ENCODE data around the gene LEF1. TPM values are rescaled to one million over a fixed set of nuclear protein-coding genes. Genes with fewer than 3 reads are reported as not detected.

Gene LEF1
- total and polyA plus RNA-seq, 2 donors (not counting 1 experiment from before 2014, with no cell fraction given), result 2.4 to 5.1 TPM

DNA sequence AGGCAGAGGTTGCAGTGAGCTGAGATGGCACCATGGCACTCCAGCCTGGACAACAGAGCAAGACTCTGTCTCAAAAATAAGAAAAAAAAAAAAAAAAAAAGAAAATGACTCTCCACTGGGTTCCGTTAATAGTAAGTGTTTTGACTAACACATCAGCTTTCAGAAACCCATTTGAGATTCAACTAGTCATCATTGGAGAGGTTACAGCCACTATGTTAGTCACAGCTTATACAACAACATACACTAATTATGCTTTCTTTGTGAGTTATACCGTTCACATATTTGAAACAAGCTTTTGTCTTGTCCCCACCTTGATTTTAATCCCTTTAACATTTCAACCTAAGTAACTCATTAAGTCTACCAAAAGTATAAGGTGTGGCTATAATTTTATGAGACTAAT, 130.8 kb downstream of the LEF1 start:
- no peak overlapping the region for H3K27ac ChIP-seq (ENCODE audit: low read length in 2 of 2)
- intact Hi-C loops (cut with micrococcal nuclease), result no loop called here
- DNase-seq, result no peak
- no peak overlapping the region for H3K4me2 ChIP-seq (replicated peaks; ENCODE audit: low read depth, low read length, poor library complexity, severe bottlenecking)
- TF ChIP-seq, protein P1, sequence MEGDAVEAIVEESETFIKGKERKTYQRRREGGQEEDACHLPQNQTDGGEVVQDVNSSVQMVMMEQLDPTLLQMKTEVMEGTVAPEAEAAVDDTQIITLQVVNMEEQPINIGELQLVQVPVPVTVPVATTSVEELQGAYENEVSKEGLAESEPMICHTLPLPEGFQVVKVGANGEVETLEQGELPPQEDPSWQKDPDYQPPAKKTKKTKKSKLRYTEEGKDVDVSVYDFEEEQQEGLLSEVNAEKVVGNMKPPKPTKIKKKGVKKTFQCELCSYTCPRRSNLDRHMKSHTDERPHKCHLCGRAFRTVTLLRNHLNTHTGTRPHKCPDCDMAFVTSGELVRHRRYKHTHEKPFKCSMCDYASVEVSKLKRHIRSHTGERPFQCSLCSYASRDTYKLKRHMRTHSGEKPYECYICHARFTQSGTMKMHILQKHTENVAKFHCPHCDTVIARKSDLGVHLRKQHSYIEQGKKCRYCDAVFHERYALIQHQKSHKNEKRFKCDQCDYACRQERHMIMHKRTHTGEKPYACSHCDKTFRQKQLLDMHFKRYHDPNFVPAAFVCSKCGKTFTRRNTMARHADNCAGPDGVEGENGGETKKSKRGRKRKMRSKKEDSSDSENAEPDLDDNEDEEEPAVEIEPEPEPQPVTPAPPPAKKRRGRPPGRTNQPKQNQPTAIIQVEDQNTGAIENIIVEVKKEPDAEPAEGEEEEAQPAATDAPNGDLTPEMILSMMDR (IDR thresholded peaks at IDR 0.05), result no peak
- TF ChIP-seq EZH2 (IDR thresholded peaks at IDR 0.05; ENCODE audit: borderline replicate concordance, insufficient read depth, low read depth, low read length, poor library complexity, severe bottlenecking), result no peak
- Mint-ChIP-seq H3K27ac (no peak overlapping the region), H3K4me3 (no peak overlapping the region), H3K4me1 (peaks cover 10% of the 10 kb centered on the region), H3K27me3 (no peaks in the 10 kb centered on the region), H3K9me3 (ENCODE audit: insufficient read depth) (no peaks in the 10 kb centered on the region)
- H4K20me1 ChIP-seq (ENCODE audit: control insufficient read depth, insufficient read depth, low read length, poor library complexity, severe bottlenecking), result no peaks in the 10 kb centered on the region
- no peaks in the 10 kb centered on the region for H3K9me3 ChIP-seq (ENCODE audit: control extremely low read depth in 1 of 3, control insufficient read depth in 2 of 3, insufficient read depth in 1 of 3, low read length in 2 of 3)
- no peaks in the 10 kb centered on the region for H3K27me3 ChIP-seq (replicated peaks in 1 of 4; ENCODE audit: control extremely low read depth in 1 of 4, control insufficient read depth in 3 of 4, insufficient read depth in 4 of 4, low read length in 3 of 4)
- H3K4me1 ChIP-seq (ENCODE audit: control insufficient read depth in 2 of 2, insufficient read depth in 2 of 2, low read length in 2 of 2), result peaks cover 0 to 13% of the 10 kb centered on the region in 2 donors
- no peaks in the 10 kb centered on the region for H3K79me2 ChIP-seq (ENCODE audit: control insufficient read depth, insufficient read depth, low read length)
- no peak overlapping the region for H3K4me3 ChIP-seq (ENCODE audit: control extremely low read depth in 1 of 5, extremely low read depth in 1 of 5, insufficient read depth in 1 of 5, low read depth in 2 of 5, low read length in 4 of 5)
- H3K36me3 ChIP-seq (replicated peaks in 1 of 2; ENCODE audit: control extremely low read depth in 1 of 2, control insufficient read depth in 1 of 2, extremely low read depth in 1 of 2, insufficient read depth in 2 of 2, low read length in 1 of 2), result peaks cover 0 to 11% of the 10 kb centered on the region in 2 experiments
- no peak overlapping the region for H2AFZ ChIP-seq (ENCODE audit: insufficient read depth, low read depth, low read length, poor library complexity, severe bottlenecking)
- no peak overlapping the region for H3K9ac ChIP-seq (ENCODE audit: low read length)
- no CpG with 5 or more reads among the region's 2 CpGs for WGBS (ENCODE audit: insufficient coverage)
- POLR2A ChIA-PET, result no interaction called here
- no peak for ATAC-seq (ENCODE audit: low read depth)
- CTCF ChIA-PET, result interaction anchor here (0.6 kb wide), 2 partner anchors 24 to 535 kb away, joined by 3 to 5 read pairs; no protein-coding TSS in a partner anchor

DNA sequence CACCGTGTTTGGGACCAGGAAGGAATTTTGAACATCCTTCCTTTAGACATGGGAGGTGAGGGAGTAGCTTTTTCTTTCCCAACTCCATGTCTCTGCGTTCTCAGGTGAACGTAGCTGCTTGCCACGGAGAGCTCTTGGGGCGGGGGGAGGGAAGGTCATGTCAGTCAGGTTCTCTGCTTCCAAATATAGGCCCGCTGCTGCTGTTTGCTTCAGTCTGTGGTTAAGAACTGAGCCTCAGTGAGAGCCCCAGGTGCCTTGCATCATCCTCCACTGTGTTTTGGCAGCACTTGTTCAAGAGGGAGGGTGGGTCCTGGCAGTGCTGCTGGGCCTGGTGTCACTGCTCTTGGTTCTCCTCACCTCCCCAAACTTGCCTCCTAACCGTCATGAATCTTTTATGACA, 132.5 kb downstream of the LEF1 start:
- POLR2A ChIA-PET, result no interaction called here
- DNase-seq (peak; percentile 12), ATAC-seq (ENCODE audit: low read depth) (no peak)
- no peaks in the 10 kb centered on the region for H4K20me1 ChIP-seq (ENCODE audit: control insufficient read depth, insufficient read depth, low read length, poor library complexity, severe bottlenecking)
- no peaks in the 10 kb centered on the region for H3K27me3 Mint-ChIP-seq
- WGBS (ENCODE audit: insufficient coverage), result 2% methylated on average over 5 of the region's 7 CpGs
- H3K4me3 Mint-ChIP-seq, result no peak overlapping the region
- peaks cover 0 to 13% of the 10 kb centered on the region in 2 donors for H3K4me1 ChIP-seq (ENCODE audit: control insufficient read depth in 2 of 2, insufficient read depth in 2 of 2, low read length in 2 of 2)
- CTCF ChIA-PET, result interaction anchor here (5.4 kb wide), 1 partner anchor 16 kb away, joined by 26 read pairs; no protein-coding TSS in a partner anchor
- H3K4me1 Mint-ChIP-seq, result peaks cover 10% of the 10 kb centered on the region
- H3K9ac ChIP-seq (ENCODE audit: low read length), result no peak overlapping the region
- no peaks in the 10 kb centered on the region for H3K9me3 Mint-ChIP-seq (ENCODE audit: insufficient read depth)
- H3K79me2 ChIP-seq (ENCODE audit: control insufficient read depth, insufficient read depth, low read length), result no peaks in the 10 kb centered on the region
- no peaks in the 10 kb centered on the region for H3K27me3 ChIP-seq (replicated peaks in 1 of 4; ENCODE audit: control extremely low read depth in 1 of 4, control insufficient read depth in 3 of 4, insufficient read depth in 4 of 4, low read length in 3 of 4)
- no peaks in the 10 kb centered on the region for H3K9me3 ChIP-seq (ENCODE audit: control extremely low read depth in 1 of 3, control insufficient read depth in 2 of 3, insufficient read depth in 1 of 3, low read length in 2 of 3)
- no peak overlapping the region for H3K4me3 ChIP-seq (ENCODE audit: control extremely low read depth in 1 of 5, extremely low read depth in 1 of 5, insufficient read depth in 1 of 5, low read depth in 2 of 5, low read length in 4 of 5)
- no peak overlapping the region for H3K27ac Mint-ChIP-seq
- TF ChIP-seq EZH2 (IDR thresholded peaks at IDR 0.05; ENCODE audit: borderline replicate concordance, insufficient read depth, low read depth, low read length, poor library complexity, severe bottlenecking), result no peak
- TF ChIP-seq, protein P1 (IDR thresholded peaks at IDR 0.05), result no peak
- no peak overlapping the region for H2AFZ ChIP-seq (ENCODE audit: insufficient read depth, low read depth, low read length, poor library complexity, severe bottlenecking)
- peaks cover 1 to 14% of the 10 kb centered on the region in 2 experiments for H3K36me3 ChIP-seq (replicated peaks in 1 of 2; ENCODE audit: control extremely low read depth in 1 of 2, control insufficient read depth in 1 of 2, extremely low read depth in 1 of 2, insufficient read depth in 2 of 2, low read length in 1 of 2)
- intact Hi-C loops (cut with micrococcal nuclease), result no loop called here
- H3K27ac ChIP-seq (ENCODE audit: low read length in 2 of 2), result no peak overlapping the region
- H3K4me2 ChIP-seq (replicated peaks; ENCODE audit: low read depth, low read length, poor library complexity, severe bottlenecking), result no peak overlapping the region

Data from B cell (primary cell).